Body of pancreas (tissue), 4 donors: ENCODE results near the gene HECW1.

Experiments used
- CTCF ChIP-seq, 7 experiments: fragments of 450-650 bp in 4 of 7; fragments of 200-600 bp in 3 of 7; sonication (generic) in 3 of 7; IDR thresholded peaks; one replicate each; pipeline ENCODE4 v1.5.1; 2016 to 2019; ENCODE audit warnings: antibody characterized with exemption in 7 of 7
- POLR2A ChIP-seq, 3 donors: fragments of 450-650 bp; IDR thresholded peaks; one replicate each; pipeline ENCODE4 v1.6.1; 2016; ENCODE audit warnings: antibody characterized with exemption in 3 of 3, mild to moderate bottlenecking in 2 of 3

GRCh38 chr7:43076606-43077005, 35.8 kb upstream of the HECW1 start:
- TF ChIP-seq CTCF (IDR thresholded peaks at IDR 0.05), result no peak
- no peak for TF ChIP-seq POLR2A (IDR thresholded peaks at IDR 0.05)
